ENCODE data around the gene EIF4G1. TPM values are rescaled to one million over a fixed set of nuclear protein-coding genes. Genes with fewer than 3 reads are reported as not detected.

The EIF4G1 gene
- total and polyA plus RNA-seq, 5 donors from 2014 or later, result 13.7 to 182 (median 17.3) TPM

DNA sequence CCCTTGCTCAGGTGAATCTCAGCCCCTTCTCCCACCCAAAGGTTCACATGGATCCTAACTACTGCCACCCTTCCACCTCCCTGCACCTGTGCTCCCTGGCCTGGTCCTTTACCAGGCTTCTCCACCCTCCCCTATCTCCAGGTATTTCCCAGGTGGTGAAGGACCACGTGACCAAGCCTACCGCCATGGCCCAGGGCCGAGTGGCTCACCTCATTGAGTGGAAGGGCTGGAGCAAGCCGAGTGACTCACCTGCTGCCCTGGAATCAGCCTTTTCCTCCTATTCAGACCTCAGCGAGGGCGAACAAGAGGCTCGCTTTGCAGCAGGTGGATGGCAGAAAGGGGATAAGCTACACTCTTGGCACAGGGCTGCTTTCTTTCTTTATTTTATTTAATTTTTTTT is 27.5 kb downstream of the EIF4G1 start:
- H3K36me3 Mint-ChIP-seq, result peaks cover 24% of the 10 kb centered on the region
- Histone ChIP-seq H3K4me1 (ENCODE audit: control insufficient read depth, insufficient read depth, low read length, poor library complexity, severe bottlenecking) (peaks cover 13% of the 10 kb centered on the region), H3K9me3 (ENCODE audit: control insufficient read depth in 2 of 2, low read length in 2 of 2) (no peaks in the 10 kb centered on the region), H3K36me3 (ENCODE audit: control insufficient read depth, insufficient read depth, low read length) (no peaks in the 10 kb centered on the region), H3K27ac (ENCODE audit: insufficient read depth, low read length, poor library complexity, severe bottlenecking) (no peak overlapping the region), H3K27me3 (ENCODE audit: control insufficient read depth, insufficient read depth, low read length) (no peaks in the 10 kb centered on the region), H3K4me3 (ENCODE audit: low read depth, low read length) (no peak overlapping the region)
- peaks cover 0 to 23% (median 15%) of the 10 kb centered on the region in 4 donors for H3K4me1 Mint-ChIP-seq
- no peaks in the 10 kb centered on the region for H3K9me3 Mint-ChIP-seq
- H3K4me3 Mint-ChIP-seq, result peak overlapping the region in 1 of 4 donors; percentile 67
- DNase-seq (no peak), ATAC-seq (ENCODE audit: low read depth in 2 of 2) (no peak)
- no peaks in the 10 kb centered on the region for H3K27me3 Mint-ChIP-seq
- H3K27ac Mint-ChIP-seq, result peak overlapping the region in 1 of 3 donors; percentile 50

DNA sequence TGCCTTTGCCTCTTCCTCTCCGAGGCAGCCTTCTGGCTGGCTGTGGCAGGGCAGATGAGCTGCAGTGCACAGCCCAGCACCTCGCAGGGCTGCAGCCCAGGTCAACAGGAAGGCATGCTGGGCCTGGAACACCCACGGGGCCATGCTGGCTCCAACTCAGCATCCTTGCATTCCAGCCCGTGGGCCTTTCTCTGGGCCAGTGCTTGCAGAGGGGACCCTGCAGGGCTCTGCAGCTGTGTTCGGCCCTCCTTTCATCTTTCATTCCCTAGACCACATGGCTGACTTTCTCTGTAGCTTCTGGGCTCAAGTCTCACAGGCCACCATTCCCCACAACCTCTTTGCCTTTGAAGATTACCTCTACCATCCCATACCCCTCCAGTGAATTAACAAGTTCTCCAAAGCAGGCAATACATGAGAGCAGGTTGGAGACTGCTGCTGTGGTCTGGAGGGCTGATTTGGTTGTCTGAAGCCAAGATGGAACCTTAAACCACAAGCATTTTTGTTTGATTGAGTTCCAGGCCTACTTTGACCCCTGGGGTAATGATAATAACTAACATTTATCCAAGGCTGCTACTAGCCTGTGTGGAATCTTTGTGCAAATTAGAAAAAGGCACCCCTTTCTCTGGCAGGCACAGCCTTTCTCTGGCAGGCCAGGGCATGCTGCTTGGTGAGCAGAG is 28.9 kb downstream of the EIF4G1 start:
- Mint-ChIP-seq H3K27me3 (no peaks in the 10 kb centered on the region), H3K4me3 (no peak overlapping the region), H3K27ac (no peak overlapping the region), H3K9me3 (no peaks in the 10 kb centered on the region), H3K36me3 (peaks cover 17% of the 10 kb centered on the region), H3K4me1 (peaks cover 0 to 10% (median 5%) of the 10 kb centered on the region in 4 donors)
- Histone ChIP-seq H3K27me3 (ENCODE audit: control insufficient read depth, insufficient read depth, low read length) (no peaks in the 10 kb centered on the region), H3K9me3 (ENCODE audit: control insufficient read depth in 2 of 2, low read length in 2 of 2) (no peaks in the 10 kb centered on the region), H3K4me1 (ENCODE audit: control insufficient read depth, insufficient read depth, low read length, poor library complexity, severe bottlenecking) (peaks cover 4% of the 10 kb centered on the region), H3K4me3 (ENCODE audit: low read depth, low read length) (no peak overlapping the region), H3K36me3 (ENCODE audit: control insufficient read depth, insufficient read depth, low read length) (no peaks in the 10 kb centered on the region), H3K27ac (ENCODE audit: insufficient read depth, low read length, poor library complexity, severe bottlenecking) (no peak overlapping the region)
- ATAC-seq (ENCODE audit: low read depth in 2 of 2) (no peak), DNase-seq (no peak)

DNA sequence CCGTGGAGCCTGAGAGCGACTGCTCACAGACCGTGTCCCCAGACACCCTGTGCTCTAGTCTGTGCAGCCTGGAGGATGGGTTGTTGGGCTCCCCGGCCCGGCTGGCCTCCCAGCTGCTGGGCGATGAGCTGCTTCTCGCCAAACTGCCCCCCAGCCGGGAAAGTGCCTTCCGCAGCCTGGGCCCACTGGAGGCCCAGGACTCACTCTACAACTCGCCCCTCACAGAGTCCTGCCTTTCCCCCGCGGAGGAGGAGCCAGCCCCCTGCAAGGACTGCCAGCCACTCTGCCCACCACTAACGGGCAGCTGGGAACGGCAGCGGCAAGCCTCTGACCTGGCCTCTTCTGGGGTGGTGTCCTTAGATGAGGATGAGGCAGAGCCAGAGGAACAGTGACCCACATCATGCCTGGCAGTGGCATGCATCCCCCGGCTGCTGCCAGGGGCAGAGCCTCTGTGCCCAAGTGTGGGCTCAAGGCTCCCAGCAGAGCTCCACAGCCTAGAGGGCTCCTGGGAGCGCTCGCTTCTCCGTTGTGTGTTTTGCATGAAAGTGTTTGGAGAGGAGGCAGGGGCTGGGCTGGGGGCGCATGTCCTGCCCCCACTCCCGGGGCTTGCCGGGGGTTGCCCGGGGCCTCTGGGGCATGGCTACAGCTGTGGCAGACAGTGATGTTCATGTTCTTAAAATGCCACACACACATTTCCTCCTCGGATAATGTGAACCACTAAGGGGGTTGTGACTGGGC is 30.3 kb downstream of the EIF4G1 start:
- Mint-ChIP-seq H3K36me3 (peaks cover 17% of the 10 kb centered on the region), H3K27ac (no peak overlapping the region), H3K27me3 (no peaks in the 10 kb centered on the region), H3K4me1 (peaks cover 0 to 5% (median 2%) of the 10 kb centered on the region in 4 donors), H3K4me3 (no peak overlapping the region), H3K9me3 (no peaks in the 10 kb centered on the region)
- Histone ChIP-seq H3K9me3 (ENCODE audit: control insufficient read depth in 2 of 2, low read length in 2 of 2) (no peaks in the 10 kb centered on the region), H3K27me3 (ENCODE audit: control insufficient read depth, insufficient read depth, low read length) (no peaks in the 10 kb centered on the region), H3K27ac (ENCODE audit: insufficient read depth, low read length, poor library complexity, severe bottlenecking) (no peak overlapping the region), H3K4me3 (ENCODE audit: low read depth, low read length) (no peak overlapping the region), H3K36me3 (ENCODE audit: control insufficient read depth, insufficient read depth, low read length) (no peaks in the 10 kb centered on the region), H3K4me1 (ENCODE audit: control insufficient read depth, insufficient read depth, low read length, poor library complexity, severe bottlenecking) (no peaks in the 10 kb centered on the region)
- no peak for DNase-seq
- ATAC-seq (ENCODE audit: low read depth in 2 of 2), result no peak

DNA sequence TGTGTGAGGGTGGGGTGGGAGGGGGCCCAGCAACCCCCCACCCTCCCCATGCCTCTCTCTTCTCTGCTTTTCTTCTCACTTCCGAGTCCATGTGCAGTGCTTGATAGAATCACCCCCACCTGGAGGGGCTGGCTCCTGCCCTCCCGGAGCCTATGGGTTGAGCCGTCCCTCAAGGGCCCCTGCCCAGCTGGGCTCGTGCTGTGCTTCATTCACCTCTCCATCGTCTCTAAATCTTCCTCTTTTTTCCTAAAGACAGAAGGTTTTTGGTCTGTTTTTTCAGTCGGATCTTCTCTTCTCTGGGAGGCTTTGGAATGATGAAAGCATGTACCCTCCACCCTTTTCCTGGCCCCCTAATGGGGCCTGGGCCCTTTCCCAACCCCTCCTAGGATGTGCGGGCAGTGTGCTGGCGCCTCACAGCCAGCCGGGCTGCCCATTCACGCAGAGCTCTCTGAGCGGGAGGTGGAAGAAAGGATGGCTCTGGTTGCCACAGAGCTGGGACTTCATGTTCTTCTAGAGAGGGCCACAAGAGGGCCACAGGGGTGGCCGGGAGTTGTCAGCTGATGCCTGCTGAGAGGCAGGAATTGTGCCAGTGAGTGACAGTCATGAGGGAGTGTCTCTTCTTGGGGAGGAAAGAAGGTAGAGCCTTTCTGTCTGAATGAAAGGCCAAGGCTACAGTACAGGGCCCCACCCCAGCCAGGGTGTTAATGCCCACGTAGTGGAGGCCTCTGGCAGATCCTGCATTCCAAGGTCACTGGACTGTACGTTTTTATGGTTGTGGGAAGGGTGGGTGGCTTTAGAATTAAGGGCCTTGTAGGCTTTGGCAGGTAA is 31.1 kb downstream of the EIF4G1 start:
- Mint-ChIP-seq H3K27ac (peak overlapping the region in 1 of 3 donors; percentile 78), H3K27me3 (no peaks in the 10 kb centered on the region), H3K9me3 (no peaks in the 10 kb centered on the region), H3K36me3 (peaks cover 16% of the 10 kb centered on the region), H3K4me3 (no peak overlapping the region), H3K4me1 (peaks cover 0 to 5% (median 2%) of the 10 kb centered on the region in 4 donors)
- no peaks in the 10 kb centered on the region for H3K4me1 ChIP-seq (ENCODE audit: control insufficient read depth, insufficient read depth, low read length, poor library complexity, severe bottlenecking)
- H3K4me3 ChIP-seq (ENCODE audit: low read depth, low read length), result no peak overlapping the region
- H3K9me3 ChIP-seq (ENCODE audit: control insufficient read depth in 2 of 2, low read length in 2 of 2), result no peaks in the 10 kb centered on the region
- DNase-seq, result peak in 1 of 3 donors; percentile 25
- H3K27me3 ChIP-seq (ENCODE audit: control insufficient read depth, insufficient read depth, low read length), result no peaks in the 10 kb centered on the region
- ATAC-seq (ENCODE audit: low read depth in 2 of 2), result no peak
- H3K27ac ChIP-seq (ENCODE audit: insufficient read depth, low read length, poor library complexity, severe bottlenecking), result no peak overlapping the region
- H3K36me3 ChIP-seq (ENCODE audit: control insufficient read depth, insufficient read depth, low read length), result no peaks in the 10 kb centered on the region

DNA sequence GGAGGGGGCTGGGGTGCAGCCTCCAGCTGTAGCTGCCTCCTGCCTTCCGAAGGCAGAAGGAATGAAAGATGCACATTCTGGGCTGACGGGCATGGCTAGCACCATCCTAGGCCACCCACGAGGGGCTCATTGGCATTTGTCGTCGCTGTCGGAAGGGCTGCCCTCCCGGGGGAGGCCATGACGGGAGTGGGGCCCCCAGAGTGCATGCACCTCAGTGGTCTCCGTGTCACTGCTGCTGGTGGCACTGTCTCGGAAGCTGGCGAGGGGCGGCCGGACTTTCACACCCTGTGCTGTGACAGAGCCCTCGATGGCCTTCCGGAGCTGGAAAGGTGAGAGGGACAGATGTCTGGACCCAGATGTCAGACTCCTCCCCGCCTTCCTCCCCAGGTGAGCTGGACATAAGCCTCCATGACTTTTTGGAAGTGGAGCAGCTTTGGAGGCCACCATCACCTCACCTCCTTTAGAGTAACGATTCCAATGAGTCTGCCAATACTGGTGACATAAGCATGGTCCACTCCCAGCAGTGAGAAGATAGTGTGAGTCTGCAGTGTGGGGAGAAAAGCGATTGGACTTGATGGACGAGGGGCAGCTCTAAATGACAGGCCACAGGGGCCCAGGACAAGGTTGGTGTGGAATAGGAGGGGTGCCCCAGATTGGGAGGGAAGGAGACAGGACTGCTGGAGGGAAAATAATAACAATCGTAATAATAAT is 32.2 kb downstream of the EIF4G1 start:
- Mint-ChIP-seq H3K9me3 (no peaks in the 10 kb centered on the region), H3K4me1 (no peaks in the 10 kb centered on the region)

DNA sequence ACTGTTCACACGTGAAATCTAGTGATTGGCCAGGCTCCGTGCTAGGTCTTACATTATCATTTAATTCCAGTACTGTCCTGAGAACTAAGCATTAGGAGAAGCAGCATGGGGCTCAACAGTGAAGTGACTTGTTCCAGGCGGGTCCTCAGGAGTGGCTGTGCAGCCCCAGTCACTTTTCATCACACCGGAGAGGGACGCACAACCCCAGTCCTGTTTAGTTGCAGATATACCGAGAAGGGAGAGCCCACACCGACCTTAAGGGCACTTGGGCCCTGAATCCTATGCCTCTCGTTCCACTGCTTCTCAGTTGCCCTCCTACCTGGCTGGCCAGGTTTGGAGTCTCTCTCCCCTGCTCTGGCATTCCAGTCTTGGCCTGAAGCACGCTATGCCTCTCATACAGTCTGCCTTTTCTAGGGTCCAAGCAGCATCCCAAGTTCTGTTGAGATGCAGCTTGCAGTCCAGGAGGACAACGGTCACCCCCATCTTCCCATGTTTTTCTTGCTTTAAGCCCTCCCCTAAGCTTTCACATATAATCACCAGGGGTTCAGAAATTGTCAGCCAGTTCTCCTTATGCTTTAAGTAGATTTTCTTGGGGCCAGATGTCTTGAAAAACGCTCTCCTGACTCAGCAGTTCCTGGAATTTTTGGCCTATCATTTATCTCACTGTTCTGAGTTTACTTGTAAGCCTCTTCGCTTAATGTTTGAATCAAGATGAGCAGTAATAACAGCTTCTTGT is 33.1 kb downstream of the EIF4G1 start:
- ATAC-seq (ENCODE audit: low read depth in 2 of 2) (no peak), DNase-seq (no peak)
- no peaks in the 10 kb centered on the region for H3K4me1 ChIP-seq (ENCODE audit: control insufficient read depth, insufficient read depth, low read length, poor library complexity, severe bottlenecking)
- Mint-ChIP-seq H3K4me1 (no peaks in the 10 kb centered on the region), H3K9me3 (no peaks in the 10 kb centered on the region), H3K36me3 (peaks cover 10% of the 10 kb centered on the region), H3K27ac (peak overlapping the region in 1 of 3 donors; percentile 56), H3K27me3 (no peaks in the 10 kb centered on the region), H3K4me3 (no peak overlapping the region)
- H3K9me3 ChIP-seq (ENCODE audit: control insufficient read depth in 2 of 2, low read length in 2 of 2), result no peaks in the 10 kb centered on the region
- H3K27me3 ChIP-seq (ENCODE audit: control insufficient read depth, insufficient read depth, low read length), result no peaks in the 10 kb centered on the region
- H3K36me3 ChIP-seq (ENCODE audit: control insufficient read depth, insufficient read depth, low read length), result no peaks in the 10 kb centered on the region
- no peak overlapping the region for H3K27ac ChIP-seq (ENCODE audit: insufficient read depth, low read length, poor library complexity, severe bottlenecking)
- H3K4me3 ChIP-seq (ENCODE audit: low read depth, low read length), result no peak overlapping the region

More for the DNA sequence above, 32.2 kb downstream of the EIF4G1 start:
- no peak overlapping the region for H3K27ac ChIP-seq (ENCODE audit: insufficient read depth, low read length, poor library complexity, severe bottlenecking)
- H3K36me3 Mint-ChIP-seq, result peaks cover 11% of the 10 kb centered on the region
- H3K9me3 ChIP-seq (ENCODE audit: control insufficient read depth in 2 of 2, low read length in 2 of 2), result no peaks in the 10 kb centered on the region
- no peaks in the 10 kb centered on the region for H3K4me1 ChIP-seq (ENCODE audit: control insufficient read depth, insufficient read depth, low read length, poor library complexity, severe bottlenecking)
- H3K4me3 ChIP-seq (ENCODE audit: low read depth, low read length), result no peak overlapping the region
- no peak overlapping the region for H3K4me3 Mint-ChIP-seq
- no peak for DNase-seq
- no peaks in the 10 kb centered on the region for H3K27me3 Mint-ChIP-seq
- H3K27ac Mint-ChIP-seq, result no peak overlapping the region
- H3K27me3 ChIP-seq (ENCODE audit: control insufficient read depth, insufficient read depth, low read length), result no peaks in the 10 kb centered on the region
- H3K36me3 ChIP-seq (ENCODE audit: control insufficient read depth, insufficient read depth, low read length), result no peaks in the 10 kb centered on the region
- ATAC-seq (ENCODE audit: low read depth in 2 of 2), result no peak

DNA sequence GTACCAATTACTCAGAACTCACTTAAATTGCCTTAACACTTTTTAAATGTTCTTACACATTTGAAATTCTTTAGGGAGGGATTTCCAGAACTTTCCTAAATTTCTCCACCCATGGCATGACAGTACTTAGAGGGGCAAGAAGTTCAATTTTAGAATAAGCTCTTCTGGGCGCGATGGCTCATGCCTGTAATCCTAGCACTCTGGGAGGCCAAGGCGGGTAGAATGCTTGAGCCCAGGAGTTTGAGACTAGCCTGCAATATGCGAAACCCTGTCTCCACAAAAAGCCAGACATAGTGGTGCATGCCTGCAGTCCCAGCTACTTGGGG is 33.6 kb downstream of the EIF4G1 start:
- Histone ChIP-seq H3K4me1 (ENCODE audit: control insufficient read depth, insufficient read depth, low read length, poor library complexity, severe bottlenecking) (no peaks in the 10 kb centered on the region), H3K36me3 (ENCODE audit: control insufficient read depth, insufficient read depth, low read length) (no peaks in the 10 kb centered on the region), H3K27ac (ENCODE audit: insufficient read depth, low read length, poor library complexity, severe bottlenecking) (no peak overlapping the region), H3K27me3 (ENCODE audit: control insufficient read depth, insufficient read depth, low read length) (no peaks in the 10 kb centered on the region), H3K4me3 (ENCODE audit: low read depth, low read length) (no peak overlapping the region), H3K9me3 (ENCODE audit: control insufficient read depth in 2 of 2, low read length in 2 of 2) (no peaks in the 10 kb centered on the region)
- H3K27ac Mint-ChIP-seq, result no peak overlapping the region
- DNase-seq, result no peak
- peaks cover 7% of the 10 kb centered on the region for H3K36me3 Mint-ChIP-seq
- no peaks in the 10 kb centered on the region for H3K9me3 Mint-ChIP-seq
- H3K4me3 Mint-ChIP-seq, result no peak overlapping the region
- ATAC-seq (ENCODE audit: low read depth in 2 of 2), result no peak
- H3K4me1 Mint-ChIP-seq, result no peaks in the 10 kb centered on the region
- H3K27me3 Mint-ChIP-seq, result no peaks in the 10 kb centered on the region
